Activated CD4-positive, alpha-beta T cell treated with anti-CD3 and anti-CD28 coated beads, Interleukin-2, amount 50 U/mL, for 48 hours (primary cell): ENCODE measurements around the gene TACC3.

Experiments
- DNase-seq, 2 experiments: peaks; one replicate each; pipeline ENCODE4 v3.0.0-alpha.2; 2020

TACC3 gene

GRCh38 chr4:1725521-1725920 lies 4.2 kb downstream of the TACC3 start:
- DNase-seq, result no peak

- DNase-seq, result peak; percentile 93 to 94
These were observed 5.0 kb downstream of the TACC3 start for GRCh38 chr4:1726146-1726934.

DNA sequence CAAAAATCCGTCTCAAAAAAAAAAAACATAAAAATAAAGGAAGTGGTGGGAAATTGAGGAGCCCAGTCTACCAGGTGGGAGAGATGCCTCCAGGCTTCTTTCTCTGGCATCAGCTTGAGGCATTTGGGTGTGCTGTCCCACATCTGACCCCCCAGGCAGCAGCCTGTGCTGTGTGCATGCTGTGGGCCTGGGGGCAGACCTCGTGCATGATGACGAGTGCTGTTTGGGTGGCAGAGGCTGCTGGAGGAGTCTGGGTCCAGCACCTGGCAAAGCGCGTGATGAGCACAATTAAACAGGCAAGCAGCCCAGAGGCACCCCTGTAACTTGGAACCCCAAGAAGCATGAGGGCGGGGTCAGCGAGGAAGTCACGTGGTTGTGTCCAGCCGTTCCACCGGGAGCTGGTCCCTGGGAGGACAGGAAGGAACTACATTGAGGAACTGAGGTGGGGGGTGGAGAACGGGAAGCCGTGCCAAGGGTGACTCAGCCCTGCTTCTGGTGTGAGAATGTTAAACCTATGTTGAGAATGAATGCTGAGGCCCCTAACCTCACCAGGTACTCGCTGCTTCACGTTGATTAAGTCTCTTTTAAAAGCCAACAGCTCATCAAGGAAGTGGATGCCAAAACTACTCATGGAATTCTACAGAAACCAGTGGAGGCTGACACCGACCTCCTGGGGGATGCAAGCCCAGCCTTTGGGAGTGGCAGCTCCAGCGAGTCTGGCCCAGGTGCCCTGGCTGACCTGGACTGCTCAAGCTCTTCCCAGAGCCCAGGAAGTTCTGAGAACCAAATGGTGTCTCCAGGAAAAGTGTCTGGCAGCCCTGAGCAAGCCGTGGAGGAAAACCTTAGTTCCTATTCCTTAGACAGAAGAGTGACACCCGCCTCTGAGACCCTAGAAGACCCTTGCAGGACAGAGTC lies 6.1 kb downstream of the TACC3 start:
- no peak for DNase-seq

GRCh38 chr4:1728061-1728980 lies 7.0 kb downstream of the TACC3 start:
- no peak for DNase-seq

DNA sequence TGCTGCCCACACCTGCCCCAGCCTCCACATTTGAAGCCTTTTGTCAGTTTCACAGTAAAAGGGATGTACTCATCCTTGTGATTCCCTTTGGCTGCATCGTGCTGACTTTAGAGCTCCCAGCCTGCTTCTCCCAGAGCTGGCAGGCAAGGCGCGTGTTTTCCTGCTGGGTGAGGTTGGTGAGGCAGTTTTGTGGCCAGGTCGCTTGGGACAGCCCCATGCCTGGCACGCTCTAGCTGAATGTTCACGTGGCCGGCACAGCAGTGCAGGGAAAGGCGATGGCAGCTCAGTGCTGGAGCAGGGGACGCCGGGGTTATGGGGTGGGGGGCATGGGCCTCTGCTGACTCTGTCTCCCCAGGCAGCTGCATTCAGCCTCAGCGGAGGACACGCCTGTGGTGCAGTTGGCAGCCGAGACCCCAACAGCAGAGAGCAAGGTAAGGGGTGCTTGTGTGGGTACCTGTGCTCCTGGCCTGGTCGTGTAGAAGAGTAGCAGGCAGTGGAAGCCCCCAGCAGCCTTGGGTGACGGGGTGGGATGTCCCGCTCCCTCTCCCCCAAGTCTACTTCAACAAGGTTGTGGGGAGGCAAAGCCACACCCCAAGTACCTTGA lies 9.3 kb downstream of the TACC3 start:
- no peak for DNase-seq

GRCh38 chr4:1731180-1731579 lies 9.9 kb downstream of the TACC3 start:
- no peak for DNase-seq

DNA sequence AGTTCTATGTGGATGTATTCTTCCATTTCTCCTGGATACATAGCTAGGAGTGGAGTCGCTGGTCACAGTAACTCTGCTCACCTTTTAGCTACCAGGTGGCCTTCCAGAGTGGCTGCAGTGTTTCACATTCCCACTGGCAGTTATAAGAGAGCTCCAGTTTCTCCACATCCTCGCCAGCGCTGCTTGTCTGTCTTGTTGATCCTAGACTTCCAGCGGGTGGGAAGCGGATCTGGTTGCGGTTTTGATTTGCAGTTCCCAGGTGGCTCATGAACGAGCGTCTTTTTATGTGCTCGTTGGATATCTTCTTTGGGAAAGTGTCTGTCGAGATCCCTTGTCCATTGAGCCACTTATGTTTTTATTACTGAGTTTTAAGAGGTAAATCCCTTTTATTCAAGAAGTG lies 11.6 kb downstream of the TACC3 start:
- no peak for DNase-seq

- DNase-seq, result no peak
These were observed 13.9 kb downstream of the TACC3 start for GRCh38 chr4:1735215-1735614.

DNA sequence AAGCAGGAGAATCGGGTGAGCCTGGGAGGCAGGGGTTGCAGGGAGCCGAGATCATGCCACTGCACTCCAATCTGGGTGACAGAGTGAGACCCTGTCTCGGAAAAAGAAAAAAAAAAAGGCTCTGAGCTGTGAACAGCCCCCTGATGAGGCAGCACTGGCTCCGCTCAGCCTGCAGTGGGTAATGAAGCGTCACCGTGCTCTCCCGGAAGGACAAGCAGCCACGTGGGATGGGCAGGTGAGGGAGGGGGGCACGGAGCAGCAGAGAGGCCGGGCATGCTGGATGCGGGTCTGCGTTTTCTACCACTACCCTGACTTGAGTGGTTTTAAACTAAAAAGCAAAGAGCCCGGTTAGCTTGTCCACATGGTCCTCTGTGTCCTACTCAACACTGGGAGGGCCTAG lies 15.5 kb downstream of the TACC3 start:
- no peak for DNase-seq

DNA sequence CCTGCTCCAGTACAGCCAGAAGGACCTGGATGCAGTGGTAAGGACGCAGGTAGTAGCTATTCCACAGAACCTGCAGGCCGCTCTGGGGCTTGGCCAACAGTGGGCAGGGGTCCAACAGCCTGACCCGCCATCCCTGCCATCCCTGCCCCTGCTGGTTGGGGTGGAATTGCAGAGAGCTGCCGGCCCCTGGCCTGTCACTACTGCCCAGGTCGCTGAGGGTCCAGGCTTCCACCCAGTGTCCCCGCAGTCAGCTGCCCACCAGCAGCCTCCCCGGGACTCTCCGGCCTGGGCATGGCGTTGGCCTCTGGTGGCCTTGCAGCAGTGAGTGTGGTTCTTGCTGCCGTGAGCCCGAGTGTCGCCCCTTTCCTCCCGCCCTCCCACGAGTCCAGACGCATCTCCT lies 16.3 kb downstream of the TACC3 start:
- no peak for DNase-seq

DNA sequence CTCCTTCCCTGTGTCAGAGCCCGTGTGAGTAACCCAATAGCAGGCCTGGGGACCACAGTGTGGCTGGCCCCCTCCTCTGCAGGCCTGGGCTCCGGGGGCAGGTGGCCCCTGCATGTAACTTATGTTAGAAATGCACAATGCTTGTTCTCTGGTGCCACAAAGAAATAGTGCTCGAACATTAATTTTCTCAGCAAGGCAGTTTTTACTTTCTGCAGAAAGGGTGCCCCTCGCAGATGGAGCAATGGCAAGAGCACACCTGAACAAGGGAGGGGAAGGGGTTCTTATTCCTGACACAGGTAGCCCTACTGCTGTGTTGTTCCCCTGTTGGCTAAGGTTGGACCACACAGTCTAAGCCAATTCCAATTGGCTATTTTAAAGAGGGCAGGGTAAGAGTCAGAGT lies 17.1 kb downstream of the TACC3 start:
- no peak for DNase-seq

- DNase-seq, result no peak
These were observed 18.0 kb downstream of the TACC3 start for GRCh38 chr4:1739358-1739757.

DNA sequence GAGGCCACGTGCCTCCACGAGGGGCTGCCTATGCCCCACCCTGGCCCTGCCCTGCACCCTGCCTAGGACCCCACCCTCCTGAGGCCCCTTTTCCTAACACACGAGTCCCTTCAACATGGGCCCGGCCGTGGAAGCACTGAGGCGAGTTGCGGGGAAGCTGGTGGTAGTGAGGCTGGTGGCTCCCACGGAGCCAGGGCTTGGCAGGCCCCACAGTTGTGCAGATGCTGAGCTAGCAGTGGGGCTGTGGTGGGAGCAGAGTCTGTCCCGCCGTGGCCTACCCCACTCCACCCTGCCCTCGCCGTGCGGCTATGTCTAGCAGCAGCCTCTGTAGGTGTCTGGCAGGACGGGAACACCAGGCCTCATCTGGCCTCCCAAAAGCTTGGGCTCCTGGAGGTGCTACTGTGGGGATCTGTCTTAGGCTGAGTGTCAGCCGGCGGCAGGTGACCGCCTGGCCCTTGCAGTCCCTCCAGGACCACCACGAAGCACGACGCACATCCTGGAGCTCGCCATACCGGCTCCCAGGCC lies 18.8 kb downstream of the TACC3 start:
- no peak for DNase-seq

DNA sequence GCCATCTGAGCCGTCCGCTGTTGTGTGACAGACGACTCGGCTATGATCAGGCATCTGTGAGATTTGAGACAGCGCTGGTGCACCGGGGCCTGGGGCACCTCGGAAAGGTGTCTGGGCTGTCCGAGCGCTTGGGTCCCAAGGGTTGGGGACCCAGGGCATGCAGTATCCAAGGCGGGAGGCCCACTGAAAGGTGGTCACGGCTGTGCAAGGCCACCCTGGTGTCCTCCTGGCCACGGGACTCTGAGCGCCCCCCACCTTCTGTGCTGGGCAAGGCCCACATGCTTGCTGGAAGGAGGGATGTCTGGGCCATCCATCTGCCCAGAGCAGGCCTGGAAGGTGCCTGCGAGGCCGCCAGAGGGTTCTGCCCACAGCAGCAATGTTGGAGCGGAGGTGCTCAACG lies 19.9 kb downstream of the TACC3 start:
- no peak for DNase-seq

GRCh38 chr4:1743551-1743950 lies 22.2 kb downstream of the TACC3 start:
- DNase-seq, result no peak

- no peak for DNase-seq
These were observed 22.7 kb downstream of the TACC3 start for GRCh38 chr4:1743975-1744374.

- DNase-seq, result no peak
These were observed 23.2 kb downstream of the TACC3 start for GRCh38 chr4:1744552-1744951.

DNA sequence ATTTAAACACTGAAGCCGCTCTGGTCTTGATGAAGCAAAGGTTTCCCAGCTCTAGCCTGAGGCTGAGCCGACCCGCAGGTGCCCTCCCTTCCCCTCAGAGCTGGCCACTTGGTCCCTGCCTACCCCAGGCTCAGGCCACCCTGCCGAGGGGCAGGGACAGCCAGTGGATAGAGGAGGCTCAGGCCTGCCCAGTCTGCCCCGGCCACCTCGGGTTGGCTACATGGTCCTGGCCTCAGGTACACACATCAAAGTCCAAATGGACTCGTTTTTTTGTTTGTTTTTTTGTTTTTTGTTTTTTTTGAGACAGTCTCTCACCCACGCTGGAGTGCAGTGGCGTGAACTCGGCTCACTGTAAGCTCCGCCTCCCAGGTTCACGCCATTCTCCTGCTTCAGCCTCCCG lies 23.8 kb downstream of the TACC3 start:
- DNase-seq, result no peak

DNA sequence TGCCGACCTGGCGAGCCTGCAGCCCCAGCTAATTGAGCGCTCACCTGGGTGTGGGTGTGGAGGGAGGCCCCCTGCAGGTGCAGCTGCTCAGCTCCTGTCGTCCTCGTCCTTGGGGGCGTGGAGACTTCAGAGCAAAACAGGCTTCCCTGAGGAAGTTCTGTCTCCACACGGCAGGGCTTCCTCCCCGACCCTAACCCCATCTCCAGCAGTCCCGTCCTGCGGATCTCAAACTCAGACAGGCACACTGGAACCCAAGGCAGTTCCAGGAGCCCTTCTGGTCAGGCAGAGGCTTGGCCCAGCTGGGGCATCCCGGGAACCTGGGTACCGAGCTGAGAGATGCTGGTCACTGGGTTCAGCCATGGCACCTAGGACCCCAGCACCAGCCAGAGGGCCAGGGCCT lies 24.4 kb downstream of the TACC3 start:
- no peak for DNase-seq

DNA sequence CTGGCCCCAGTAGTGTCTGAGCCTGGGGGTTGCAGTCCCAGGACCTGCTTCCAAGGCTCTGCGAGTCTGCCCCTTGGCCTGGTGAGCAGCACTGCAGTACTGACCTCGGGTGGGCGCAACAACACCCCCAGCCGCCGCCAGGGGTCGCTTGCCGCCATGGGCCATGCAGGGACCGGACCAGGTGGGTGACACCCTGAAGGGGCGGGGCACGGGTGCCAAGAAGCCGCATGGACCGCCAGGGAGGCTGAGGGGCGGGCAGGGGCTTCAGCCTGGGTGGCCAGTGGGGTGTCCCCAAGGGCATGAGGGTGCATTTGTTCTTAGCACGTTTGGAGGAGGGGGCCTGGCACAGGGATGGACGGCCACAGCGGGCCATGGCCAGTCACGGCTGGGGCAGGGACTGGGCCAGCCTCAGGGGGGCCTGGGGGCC lies 25.0 kb downstream of the TACC3 start:
- peak; percentile 88 to 89 for DNase-seq

DNA sequence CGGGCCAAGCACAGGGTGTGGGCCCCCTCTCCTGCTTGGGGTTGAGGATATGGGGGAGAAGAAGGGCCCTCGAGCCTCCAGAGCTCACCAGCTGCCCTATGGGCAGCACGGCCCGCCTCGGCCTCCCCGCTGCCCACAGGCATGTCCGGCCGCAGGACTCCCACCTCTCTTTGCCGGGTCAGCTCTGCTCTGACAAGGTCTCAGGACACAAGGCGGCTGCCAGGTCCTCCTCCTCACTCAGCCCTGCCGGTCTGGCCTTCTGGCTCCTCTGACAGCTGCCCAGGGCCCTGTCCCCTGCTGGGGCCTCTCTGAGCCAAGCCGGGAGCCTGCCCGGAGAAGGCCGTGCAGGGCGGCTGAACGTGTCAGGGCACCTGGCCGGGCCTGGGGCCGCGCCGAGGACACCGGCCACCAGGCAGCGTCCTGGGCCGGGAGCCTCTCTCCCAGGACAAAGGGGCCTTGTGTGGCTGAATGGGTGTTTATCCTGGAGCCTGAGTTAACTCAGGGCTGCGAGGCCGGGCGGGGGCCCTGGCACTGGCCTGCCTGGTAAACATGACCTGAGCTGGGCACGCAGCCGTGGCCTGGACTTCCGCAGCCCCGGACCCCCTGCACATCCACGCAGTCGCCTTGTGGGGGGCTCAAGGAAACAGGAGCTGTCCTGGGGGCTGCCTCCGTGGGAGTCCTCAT lies 25.7 kb downstream of the TACC3 start:
- DNase-seq, result no peak

DNA sequence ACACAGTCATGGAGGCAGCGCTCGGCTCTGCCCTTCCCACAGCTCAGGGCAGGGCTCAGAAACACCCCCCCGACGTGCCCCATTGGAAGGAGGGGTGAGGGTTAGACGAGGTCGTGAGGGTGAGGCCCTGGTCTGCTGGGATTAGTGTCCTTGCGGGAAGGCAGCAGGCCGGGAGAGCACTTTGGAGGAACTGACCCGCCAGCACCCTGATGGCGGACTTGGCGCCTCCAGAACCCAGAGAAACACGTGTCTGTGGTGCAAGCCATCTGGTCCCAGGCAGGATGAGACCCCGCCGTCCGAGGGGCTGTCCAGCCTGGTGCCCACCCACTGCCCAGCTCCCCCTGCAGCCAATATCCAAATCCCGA lies 26.3 kb downstream of the TACC3 start:
- DNase-seq, result no peak
